HEK293T (cell line): ENCODE data around the gene MIDN.

Experiments
- ARNT ChIP-seq: fragments of 450-650 bp; IDR thresholded peaks from 2 replicates; pipeline ENCODE4 v1.6.1; 2017; ENCODE audit warnings: mild to moderate bottlenecking
- FOXM1 ChIP-seq: fragments of 450-650 bp; IDR thresholded peaks from 2 replicates; pipeline ENCODE4 v1.6.1; 2017; ENCODE audit warnings: mild to moderate bottlenecking, borderline replicate concordance
- L3MBTL2 ChIP-seq: fragments of 450-650 bp; conservative IDR thresholded peaks from 2 replicates; pipeline ENCODE4 v1.6.1; 2016; ENCODE audit warnings: mild to moderate bottlenecking

DNA sequence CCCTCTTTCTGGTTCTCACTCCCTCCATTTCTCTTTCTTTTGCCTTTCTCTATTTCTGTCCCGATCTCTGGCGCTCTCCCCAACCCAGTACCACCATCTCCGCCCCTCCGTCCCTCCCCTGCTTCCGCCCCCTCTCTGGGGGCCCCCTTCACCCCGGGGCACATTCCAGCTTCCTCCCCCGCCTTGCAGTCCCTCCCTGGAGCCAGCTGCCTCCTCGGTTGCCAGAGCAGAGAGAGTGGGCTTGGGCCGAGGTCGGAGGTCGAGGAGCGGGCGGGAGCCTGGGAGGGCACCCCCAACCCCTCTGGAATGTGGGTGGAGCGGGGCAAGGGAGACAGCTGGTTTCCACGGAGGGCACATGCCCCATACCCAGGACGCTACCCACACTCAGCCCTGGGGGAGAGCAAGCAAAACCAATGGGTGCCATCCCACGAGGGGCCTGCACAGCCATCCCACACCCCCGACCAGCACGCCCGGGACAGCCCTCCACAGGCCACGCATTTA lies 14.3 kb downstream of the MIDN start:
- no peak for TF ChIP-seq L3MBTL2
- TF ChIP-seq ARNT: no peak
- TF ChIP-seq FOXM1: no peak
